Right renal cortex interstitium (tissue), 3 donors: ENCODE results near the gene OMG. TPM values are rescaled to one million over a fixed set of nuclear protein-coding genes. Genes with fewer than 3 reads are reported as not detected.
"Not testable (repeated sequence)": the region's sequence is repeated elsewhere in the genome, so short reads cannot be mapped to it uniquely, and the experiment has no call there.

Experiments
- DNase-seq, 3 donors: peaks; one replicate each; pipeline ENCODE4 v3.0.0-alpha.2; 2013; ENCODE audit warnings: low read depth in 3 of 3, low spot score in 2 of 3
- polyA plus RNA-seq, 3 donors: library from polyadenylated mRNA; unstranded; fragments of 120-200 nt; gene quantifications; one replicate each; pipeline ENCODE4 v1.2.1, GENCODE V29; 2013; ENCODE audit not compliant: insufficient read length in 3 of 3

OMG gene, protein sequence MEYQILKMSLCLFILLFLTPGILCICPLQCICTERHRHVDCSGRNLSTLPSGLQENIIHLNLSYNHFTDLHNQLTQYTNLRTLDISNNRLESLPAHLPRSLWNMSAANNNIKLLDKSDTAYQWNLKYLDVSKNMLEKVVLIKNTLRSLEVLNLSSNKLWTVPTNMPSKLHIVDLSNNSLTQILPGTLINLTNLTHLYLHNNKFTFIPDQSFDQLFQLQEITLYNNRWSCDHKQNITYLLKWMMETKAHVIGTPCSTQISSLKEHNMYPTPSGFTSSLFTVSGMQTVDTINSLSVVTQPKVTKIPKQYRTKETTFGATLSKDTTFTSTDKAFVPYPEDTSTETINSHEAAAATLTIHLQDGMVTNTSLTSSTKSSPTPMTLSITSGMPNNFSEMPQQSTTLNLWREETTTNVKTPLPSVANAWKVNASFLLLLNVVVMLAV
- polyA plus RNA-seq: under 1 TPM; 0.10 to 0.19 (median 0.17) TPM

DNA sequence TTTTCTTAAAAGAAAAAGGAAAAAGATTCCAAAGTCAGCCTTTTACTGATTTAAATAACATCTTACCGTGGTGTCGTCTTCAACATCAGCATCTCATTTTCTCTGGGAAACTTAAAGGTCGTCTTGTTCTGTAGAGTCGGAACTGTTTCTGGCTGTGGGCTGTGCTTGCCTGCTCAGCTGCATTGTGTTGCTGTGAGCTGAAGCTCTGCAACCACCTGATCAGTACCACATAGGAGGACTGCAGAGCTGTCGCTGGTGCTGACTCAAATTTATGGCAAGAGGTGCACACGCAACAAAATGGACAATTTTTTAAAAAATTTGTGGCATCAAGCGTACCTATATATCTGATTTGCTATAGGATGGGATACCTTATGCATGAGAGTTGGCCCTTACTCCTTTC is at the start of gene OMG:
Gene OMG, minus strand, starts transcription at position 150 of the 400 bp plus-strand sequence. CDS start 908 bp downstream, outside the sequence.
- DNase-seq: no peak

DNA sequence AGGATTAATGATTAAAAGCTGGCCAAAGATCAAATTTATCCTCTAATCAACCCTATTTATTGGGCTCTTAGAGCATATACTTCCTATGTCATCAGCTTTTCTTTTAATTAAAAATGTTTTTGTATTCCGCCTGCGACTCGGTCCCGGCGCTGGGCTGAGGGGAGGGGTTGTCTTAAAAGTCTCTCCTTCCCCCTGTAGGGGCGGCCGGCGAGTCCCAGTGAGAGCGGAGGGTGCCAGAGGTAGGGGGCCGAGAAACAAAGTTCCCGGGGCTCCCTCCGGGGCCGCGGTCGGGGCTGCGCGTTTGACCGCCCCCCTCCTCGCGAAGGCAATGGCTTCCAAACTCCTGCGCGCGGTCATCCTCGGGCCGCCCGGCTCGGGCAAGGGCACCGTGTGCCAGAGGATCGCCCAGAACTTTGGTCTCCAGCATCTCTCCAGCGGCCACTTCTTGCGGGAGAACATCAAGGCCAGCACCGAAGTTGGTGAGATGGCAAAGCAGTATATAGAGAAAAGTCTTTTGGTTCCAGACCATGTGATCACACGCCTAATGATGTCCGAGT is 48.2 kb upstream of the OMG start:
- not testable (repeated sequence) for DNase-seq

DNA sequence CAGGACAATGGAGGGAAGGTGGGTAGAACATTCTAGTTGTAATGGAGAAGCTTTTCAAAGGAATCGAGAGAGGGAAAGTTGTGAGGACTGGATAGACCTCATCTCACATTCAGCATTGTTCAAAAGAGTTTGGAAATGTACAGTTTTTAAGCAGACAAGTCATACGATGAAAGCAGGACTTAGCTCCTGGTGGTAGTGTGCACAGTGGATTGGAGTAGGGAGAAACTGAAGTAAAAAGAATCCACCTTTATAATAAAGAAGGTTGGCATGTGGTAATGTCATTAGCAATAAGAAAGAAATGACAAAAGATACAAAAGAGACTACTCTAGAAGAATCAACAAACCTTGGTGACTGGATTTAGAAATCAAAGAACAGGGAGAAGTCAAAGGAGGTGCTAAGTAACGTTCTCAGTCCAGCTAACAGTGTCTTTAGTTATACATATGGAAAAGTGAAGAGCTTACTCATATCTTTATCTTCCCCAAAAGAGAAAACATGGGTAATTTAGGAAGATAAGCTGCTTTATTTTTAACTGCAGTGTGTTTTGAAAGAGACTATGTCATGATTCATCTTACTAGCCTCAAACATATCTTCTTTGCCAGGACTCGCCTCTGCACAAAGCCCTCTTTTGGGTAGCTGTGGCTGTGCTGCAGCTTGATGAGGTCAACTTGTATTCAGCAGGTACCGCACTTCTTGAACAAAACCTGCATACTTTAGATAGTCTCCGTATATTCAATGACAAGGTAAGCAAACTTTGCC is 43.0 kb upstream of the OMG start:
- DNase-seq: no peak

DNA sequence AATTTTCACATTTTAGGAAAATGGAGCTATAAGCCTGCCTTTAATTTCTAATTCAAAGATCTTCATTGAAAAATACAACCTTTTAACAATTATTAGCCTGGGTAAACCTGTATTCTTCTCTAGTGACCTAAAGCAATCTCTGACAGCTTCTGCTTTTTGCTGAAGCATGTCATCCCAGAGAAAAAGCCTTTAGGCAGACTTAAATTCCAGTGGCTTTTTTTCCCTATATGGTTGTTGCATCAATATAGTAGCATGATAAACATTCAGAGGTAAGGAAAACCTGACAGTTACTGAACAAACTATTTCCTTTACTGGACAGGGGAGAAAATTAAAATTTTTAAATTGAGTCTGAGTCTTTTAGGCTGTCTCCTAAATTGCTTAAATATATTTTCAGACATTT is 32.2 kb upstream of the OMG start:
- DNase-seq: no peak

DNA sequence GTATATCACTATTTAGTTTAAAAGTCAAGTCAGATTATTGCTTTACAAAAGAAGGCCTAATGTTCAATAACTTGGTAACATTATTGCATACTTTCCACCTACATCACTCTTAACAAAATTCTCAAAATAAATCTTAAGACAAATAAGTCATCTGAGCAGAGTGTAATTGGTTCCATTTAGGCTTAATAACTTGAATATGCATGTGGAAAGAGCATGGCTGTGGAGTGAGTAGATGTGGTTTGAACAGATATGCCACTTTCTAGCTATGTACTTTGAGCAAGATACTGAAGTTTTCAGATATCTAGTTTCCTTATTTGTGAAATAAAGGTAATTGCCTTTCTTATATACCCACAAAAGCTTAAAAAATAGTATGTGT is 31.1 kb upstream of the OMG start:
- DNase-seq: no peak

DNA sequence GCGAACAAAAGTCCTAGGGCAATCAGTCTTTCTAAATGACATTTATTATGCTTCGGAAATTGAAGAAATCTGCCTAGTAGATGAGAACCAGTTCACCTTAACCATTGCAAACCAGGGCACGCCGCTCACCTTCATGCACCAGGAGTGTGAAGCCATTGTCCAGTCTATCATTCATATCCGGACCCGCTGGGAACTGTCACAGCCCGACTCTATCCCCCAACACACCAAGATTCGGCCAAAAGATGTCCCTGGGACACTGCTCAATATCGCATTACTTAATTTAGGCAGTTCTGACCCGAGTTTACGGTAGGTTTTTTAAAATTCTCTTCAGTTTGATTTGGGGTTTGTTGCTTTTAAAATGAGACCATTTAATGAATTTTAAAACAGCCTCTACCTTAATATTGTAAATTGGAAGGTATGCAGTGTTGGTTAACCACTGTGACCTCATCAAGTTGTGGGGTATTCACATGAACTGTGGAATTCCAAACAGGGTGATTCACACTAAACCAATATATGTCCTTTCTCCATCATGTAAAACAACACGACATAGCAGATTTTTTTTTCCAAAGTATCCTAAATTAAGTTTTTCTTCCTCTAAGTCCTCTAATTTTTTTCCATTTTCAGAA is 30.6 kb upstream of the OMG start:
- DNase-seq: no peak

DNA sequence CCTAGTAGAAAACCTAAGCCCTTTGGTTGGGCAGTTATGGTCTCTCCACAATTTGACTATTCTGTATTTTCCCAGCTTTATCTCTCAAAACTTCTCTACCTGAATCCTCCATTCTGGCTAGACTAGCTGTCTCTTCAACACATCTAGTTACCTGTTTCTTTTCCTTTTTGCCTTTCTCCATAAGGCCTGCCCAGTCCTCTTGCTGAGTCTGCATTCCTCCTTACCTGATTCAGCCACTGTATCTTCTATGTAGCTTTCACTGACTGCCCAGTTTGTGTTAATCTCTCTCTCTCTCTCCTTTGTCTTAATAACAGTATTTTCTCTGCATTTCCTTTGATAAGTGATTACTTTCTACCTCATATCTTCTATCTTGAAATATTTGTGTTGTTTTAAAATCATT is 26.5 kb upstream of the OMG start:
- DNase-seq: no peak

DNA sequence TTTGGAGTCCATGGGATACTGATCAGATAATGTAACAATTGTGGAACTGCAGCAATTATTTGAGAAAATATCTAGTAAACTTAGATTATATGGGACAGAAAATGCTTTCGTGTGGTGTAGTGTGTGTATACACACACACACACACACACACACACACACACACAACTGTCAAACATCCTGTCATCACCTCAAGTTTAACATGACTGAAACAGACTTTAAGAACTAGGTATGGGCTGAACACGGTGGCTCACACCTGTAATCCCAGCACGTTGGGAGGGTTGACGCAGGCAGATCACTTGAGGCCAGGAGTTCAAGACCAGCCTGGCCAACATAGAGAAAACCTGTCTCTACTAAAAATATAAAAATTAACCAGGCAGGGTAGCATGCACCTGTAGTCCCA is 24.9 kb upstream of the OMG start:
- DNase-seq: no peak

DNA sequence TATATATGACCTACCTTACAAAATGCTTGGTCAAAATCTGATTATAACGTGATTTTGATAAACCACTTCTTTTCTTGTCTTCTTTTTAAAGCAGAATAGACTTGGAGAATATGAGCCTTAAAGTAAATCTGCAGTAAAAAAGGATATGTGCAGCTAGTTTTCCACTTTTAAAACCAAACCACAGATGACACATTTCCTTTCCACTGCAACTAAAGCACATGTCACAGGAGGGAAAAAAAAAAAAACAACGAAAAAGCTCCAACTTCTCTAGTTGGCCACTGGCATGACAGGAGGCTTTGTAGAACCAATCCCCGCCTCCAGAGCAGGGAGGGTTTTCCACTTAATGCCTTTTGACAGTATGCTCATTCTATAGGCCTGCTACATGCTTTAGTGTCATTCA is 24.4 kb upstream of the OMG start, which contains the start of gene EVI2A:
Gene EVI2A, minus strand, starts transcription at position 142 of the 400 bp plus-strand sequence. CDS start 2,609 bp downstream, outside the sequence.
- no peak for DNase-seq

DNA sequence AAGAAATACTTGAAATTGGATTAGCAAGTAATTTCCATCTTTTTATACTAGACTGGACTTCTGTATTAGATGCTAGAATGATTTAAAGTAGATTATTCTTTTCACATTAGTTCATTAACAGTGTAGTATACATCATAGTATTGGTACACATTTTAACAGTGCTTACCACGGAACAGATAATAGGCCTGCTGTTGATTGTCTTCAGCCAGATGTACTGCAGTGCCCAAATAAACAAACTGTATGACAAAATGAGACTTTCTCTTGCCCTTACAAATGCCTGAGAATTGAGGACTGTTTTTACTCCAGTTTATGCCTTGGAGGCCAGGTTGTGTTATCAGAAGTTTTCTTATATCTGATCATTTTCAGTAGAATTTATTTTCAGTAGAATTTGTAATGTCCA is 23.8 kb upstream of the OMG start:
- no peak for DNase-seq

DNA sequence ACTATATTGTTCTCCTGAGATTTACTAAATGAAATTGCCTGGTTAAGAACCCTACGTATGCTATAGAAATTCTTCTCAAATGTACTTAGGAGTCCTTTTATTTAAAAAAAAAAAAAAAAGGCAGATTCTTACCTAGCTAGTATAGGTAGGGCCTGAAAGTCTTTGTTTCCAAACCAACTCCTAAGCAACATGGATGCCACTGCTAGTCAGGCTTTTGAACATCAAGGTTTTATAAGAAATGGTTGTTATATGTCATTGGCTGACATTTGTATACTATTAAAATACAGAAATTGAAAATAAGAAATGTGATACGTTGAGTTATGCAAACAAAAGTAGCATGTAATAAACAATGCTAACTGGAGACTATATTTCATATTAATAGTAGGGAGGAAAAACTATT is 23.2 kb upstream of the OMG start:
- DNase-seq: no peak

DNA sequence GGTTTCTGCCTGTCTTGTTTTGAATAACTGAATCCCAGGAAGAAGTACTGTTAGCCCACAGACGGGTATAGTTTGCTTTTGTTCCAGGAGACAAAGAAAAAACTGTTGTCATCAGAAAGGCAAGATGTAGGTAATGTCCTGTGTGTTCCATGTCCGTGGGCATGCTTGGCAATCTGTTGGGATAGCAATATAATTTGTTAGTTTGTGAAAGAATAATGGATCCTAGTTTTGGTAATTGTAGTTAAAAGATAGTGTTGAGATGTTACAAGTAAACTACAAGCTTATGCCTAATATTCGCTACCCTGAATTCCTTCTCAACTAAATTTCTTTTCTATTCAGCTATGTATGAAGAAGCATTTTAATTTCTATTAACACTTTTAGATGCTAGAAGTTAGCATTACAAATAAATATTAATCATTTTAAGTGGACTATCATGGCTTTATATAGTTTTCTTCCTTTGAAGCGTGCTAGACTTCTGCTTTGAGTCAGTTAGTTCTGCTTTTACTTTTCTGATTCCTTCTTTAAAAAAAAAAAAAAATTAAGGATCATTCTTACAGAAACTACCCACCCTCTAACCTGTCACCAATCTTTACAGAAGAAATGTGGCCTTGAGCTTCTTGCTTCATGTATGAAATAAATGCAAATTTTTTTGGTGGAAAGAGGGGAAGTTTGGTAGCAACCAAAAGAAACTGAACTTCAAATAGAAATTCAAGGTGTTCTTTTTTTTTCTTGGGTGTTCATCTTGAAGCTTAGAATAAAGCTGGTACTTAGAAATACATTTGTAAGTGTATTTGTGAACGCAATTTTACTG is 22.0 kb upstream of the OMG start:
- no peak for DNase-seq

DNA sequence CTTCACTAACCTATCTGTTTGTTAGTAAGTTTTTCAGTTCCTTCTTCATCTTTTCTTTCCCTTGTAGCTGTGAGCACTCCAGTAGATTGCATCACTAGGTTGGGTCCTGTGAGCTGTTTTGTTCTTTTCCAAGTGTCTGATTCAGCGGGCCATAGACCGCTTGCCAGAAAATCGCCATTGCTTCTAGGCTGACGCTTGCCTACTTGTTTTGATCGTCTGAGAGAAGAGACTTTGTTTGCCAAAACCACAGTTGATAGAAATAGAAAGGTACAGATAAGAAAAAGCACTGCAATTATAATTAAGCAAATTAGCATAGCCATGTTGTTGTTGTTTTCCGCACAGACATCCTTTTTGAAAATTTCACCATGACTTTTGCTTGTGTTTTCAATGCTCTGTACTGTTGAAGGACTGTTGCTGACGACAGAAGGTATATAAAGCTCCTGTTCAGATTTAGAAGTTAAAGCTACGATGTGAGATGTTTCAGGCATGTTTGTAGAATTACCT is 21.3 kb upstream of the OMG start:
- DNase-seq: no peak

DNA sequence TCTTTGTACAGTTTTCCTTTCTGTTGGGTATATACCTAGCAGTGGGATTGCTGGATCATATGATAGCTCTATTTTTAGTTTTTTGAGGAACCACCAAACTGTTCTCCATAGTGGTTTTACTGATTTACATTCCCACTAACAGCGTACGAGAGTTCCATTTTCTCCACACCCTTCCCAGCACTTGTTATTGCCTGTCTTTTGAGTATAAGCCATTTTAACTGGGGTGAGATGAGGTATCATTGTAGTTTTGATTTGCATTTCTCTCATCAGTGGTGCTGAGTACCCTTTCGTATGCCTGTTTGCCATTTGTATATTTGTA is 17.7 kb upstream of the OMG start:
- DNase-seq: no peak

DNA sequence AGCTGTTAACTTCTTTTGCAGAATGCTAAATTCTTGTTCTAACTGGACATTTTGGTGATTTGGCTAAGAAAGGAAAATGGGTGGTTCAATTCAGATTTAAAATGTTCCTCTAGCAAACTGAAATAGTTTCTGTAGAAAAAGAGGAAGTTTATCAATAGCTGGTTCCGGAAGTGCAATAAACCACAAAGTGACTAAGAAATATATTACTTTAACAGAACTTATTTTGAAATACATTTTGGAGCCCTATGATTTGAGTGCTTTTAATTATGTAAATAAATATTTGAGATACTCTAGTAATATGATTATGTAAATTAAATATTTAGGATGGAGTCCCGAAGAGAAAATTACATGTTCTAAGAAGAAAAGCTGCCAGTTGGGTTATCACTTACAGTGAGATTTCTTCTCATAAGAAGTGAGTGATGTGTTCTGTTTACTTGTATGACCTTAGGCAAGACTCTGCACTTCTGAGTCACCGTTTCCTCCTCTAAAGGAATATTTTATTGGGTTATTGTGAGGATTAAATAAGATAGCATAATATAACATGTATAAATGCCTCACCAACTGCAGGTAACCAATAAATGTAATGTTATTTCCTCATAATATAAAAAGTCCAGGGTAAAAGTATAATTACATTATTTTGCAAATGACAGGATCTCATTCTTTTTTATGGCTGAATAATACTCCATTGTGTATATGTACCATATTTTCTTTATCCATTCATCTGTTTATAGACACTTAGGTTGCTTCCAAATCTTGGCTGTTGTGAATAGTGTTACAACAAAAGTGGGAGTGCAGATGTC is 17.1 kb upstream of the OMG start, which contains the start of gene EVI2B:
Gene EVI2B, minus strand, starts transcription at position 73 of the 800 bp plus-strand sequence. CDS start 8,445 bp downstream, outside the sequence.
- DNase-seq: no peak

DNA sequence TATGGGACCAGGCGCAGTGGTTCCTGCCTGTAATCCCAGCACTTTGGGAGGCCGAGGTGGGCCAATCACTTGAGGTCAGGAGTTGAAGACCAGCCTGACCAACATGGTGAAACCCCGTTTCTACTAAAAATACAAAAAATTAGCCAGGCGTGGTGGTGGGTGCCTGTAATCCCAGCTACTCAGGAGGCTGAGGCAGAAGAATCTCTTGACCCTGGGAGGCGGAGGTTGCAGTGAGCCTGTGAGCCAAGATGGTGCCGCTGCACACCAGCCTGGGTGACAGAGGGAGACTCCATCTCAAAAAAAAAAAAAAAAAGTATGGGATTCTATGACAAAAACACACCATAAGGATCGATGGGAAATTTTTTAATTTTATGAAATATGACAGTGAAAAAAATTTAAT is 15.2 kb upstream of the OMG start:
- not testable (repeated sequence) for DNase-seq

DNA sequence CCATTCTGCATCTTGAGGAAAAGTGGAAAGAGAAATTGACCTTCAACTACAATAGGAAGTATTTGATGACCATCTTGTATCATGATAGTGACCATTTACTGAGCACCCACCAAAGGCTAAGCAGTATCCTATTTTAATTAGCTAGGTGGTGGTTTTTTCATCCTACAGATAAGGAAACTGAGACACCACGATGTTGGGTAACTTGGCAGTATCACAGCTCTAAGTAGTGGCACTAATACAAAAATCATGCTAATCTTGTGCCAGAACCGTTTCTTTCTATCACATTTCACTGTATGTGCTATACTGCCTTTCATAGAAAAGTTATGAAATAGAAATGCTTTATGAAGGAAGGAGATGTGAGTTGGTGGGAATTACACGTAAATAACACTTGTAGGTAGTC is 14.5 kb upstream of the OMG start:
- DNase-seq: no peak

DNA sequence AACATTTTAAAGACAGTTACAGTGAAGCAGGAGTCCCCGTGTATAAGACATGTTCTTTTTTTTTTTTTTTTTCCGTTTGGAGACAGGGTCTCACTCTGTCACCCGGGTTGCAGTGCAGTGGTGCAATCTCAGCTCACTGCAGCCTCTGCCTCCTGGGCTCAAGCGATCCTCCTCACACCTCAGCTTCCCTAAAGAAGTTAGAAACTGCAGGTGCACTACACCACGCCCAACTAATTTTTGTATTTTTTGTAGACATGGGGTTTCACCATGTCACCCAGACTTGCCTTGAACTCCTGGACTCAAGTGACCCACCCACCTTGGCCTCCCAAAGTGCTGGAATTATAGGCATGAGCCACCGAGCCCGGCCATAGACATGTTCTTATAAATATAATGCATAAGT is 13.8 kb upstream of the OMG start:
- no peak for DNase-seq

DNA sequence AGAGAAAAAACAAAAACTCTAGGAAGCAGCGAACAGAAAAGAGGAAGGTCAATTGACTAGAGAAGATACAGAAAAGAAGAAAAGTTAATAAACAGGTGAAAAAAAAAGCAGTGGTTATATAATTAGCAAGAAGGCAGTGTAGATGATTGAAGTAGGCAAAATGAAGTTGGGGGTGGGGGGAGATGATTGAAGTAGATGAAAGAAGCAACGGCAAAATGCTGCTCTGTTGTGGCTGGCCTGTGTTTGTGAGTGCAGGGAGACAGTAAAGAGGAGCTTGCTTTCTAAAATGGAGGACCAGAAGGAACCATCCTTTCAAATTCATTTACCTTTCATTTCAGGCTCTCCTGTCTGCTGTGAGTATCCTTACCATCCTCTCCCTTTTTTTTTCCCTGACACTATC is 13.2 kb upstream of the OMG start:
- DNase-seq: no peak
